ENCODE data around the gene ENG.

Gene ENG

DNA sequence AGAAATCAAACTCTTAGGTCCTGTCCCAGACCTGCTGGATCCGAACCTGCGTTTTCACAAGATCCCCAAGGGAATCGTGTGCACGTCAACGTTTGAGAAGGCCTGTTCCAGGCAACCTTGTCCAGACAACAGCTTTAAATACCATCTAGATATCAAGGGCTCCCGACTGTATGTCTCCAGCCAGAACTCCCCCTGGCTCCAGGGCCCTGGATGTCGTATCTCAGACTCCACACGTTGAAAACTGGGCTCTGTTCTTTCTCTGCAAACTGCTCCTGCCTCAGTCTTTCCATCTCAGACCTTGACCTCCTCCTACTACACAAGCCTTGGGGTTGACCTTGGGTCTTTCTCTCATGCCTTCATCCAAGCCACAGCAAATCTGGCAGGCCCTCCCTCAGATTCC is 5.8 kb upstream of the ENG start:
- no peaks in the 10 kb centered on the region for H3K9me3 Mint-ChIP-seq
- H3K27ac Mint-ChIP-seq: peak overlapping the region; percentile 94
- H3K27me3 Mint-ChIP-seq: no peaks in the 10 kb centered on the region
- H3K4me1 Mint-ChIP-seq: peaks cover 51% of the 10 kb centered on the region
- H3K4me3 Mint-ChIP-seq: no peak overlapping the region
- no peaks in the 10 kb centered on the region for H3K36me3 Mint-ChIP-seq
- ATAC-seq: no peak

DNA sequence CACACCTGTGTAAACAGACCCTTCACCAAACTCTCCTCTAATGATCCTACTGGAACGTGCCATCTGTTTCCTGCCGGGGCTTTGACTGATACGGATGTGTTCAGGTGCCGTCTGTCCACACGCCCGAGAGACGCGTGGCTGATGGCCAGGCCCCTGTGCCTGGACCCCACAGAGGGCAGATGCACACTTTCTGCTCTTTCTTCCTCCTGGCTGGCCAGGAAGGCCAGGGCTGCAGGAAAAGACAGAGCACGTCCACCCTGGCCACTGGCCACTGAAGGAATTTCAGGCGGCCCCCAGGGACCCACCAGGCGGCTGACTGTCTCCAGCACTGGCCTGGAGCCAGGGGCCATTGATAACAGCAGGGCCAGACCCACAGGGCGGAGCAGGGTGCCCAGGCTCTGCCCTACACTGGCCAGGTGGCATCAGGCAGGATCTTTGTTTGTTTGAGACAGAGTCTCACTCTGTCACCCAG is 3.6 kb upstream of the ENG start:
- Mint-ChIP-seq H3K9me3 (no peaks in the 10 kb centered on the region), H3K4me3 (no peak overlapping the region), H3K27ac (peak overlapping the region; percentile 77), H3K27me3 (no peaks in the 10 kb centered on the region), H3K36me3 (no peaks in the 10 kb centered on the region), H3K4me1 (peaks cover 49% of the 10 kb centered on the region)
- ATAC-seq: no peak

DNA sequence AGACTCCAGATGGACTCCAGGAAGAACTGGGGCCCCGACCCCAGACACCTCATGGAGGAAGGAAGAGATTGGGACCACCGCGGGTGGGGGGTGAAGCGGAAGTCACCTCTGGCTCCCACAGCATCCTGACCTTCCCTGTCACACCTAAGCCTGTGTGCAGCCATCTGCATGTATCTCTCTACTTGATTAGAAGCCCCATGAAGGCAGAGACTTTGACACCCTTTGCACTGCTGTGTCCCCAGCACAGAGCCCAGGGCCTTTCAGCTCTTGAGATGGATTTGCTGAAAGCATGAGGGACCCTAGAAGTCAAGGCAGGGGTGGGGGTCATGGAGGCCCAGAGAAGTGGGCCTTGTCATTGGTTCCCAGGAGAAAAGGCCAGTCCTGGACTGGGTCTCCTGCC is 2.8 kb upstream of the ENG start:
- no peak for ATAC-seq
- no peak overlapping the region for H3K27ac Mint-ChIP-seq
- H3K36me3 Mint-ChIP-seq: no peaks in the 10 kb centered on the region
- H3K27me3 Mint-ChIP-seq: no peaks in the 10 kb centered on the region
- peaks cover 41% of the 10 kb centered on the region for H3K4me1 Mint-ChIP-seq
- H3K4me3 Mint-ChIP-seq: no peak overlapping the region
- no peaks in the 10 kb centered on the region for H3K9me3 Mint-ChIP-seq

GRCh38 chr9:127856729-127857116 is 2.3 kb upstream of the ENG start:
- Mint-ChIP-seq H3K9me3 (no peaks in the 10 kb centered on the region), H3K27ac (no peak overlapping the region), H3K36me3 (no peaks in the 10 kb centered on the region), H3K27me3 (no peaks in the 10 kb centered on the region), H3K4me3 (no peak overlapping the region), H3K4me1 (peaks cover 36% of the 10 kb centered on the region)
- ATAC-seq: no peak

- no peak for ATAC-seq
- Mint-ChIP-seq H3K4me1 (peaks cover 31% of the 10 kb centered on the region), H3K27me3 (no peaks in the 10 kb centered on the region), H3K9me3 (no peaks in the 10 kb centered on the region), H3K27ac (peak overlapping the region; percentile 86), H3K36me3 (no peaks in the 10 kb centered on the region), H3K4me3 (no peak overlapping the region)
Observed at GRCh38 chr9:127856094-127856728, 1.8 kb upstream of the ENG start.

DNA sequence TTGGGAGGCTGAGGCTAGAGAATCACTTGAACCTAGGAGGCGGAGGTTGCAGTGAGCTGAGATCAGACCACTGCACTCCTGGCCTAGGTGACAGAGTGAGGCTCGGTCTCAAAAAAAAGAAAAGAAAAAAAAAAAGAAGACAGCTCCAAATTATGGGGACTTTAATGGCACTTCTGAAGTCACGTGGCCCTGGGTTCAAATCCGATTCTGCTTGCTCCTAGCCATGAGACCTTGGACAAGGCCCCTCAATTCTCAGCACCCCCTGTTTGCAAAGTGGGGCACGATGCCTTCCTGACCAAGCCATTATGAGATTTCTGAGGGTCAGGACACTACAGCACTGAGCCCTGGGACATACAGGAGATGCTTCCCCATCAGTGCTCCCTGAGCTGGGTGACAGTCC is 1.1 kb upstream of the ENG start:
- Mint-ChIP-seq H3K27ac (peak overlapping the region; percentile 86), H3K4me3 (no peak overlapping the region), H3K27me3 (no peaks in the 10 kb centered on the region), H3K36me3 (peaks cover 2% of the 10 kb centered on the region), H3K4me1 (peaks cover 24% of the 10 kb centered on the region), H3K9me3 (no peaks in the 10 kb centered on the region)
- no peak for ATAC-seq

DNA sequence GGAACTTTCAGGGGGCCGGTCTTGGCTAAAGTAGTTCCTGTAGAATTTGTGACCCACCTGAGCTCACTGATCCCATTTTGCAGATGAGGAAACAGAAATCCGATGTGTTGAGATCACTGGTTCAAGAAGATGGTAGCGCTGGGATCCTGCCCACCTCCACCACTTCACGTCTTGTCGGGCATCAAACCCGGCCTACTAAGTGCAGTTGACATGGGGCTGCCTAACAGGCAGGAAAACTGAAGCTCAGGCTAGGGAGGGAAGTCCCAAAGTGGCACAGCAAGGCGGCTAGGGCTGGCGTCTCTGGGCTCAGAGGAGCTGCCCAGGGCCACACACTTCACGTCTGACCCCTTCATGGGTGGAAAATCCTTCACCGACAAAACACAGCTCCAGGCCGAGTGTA is 502 bp upstream of the ENG start:
- Mint-ChIP-seq H3K27ac (peak overlapping the region; percentile 86), H3K4me1 (peaks cover 21% of the 10 kb centered on the region), H3K4me3 (no peak overlapping the region), H3K27me3 (no peaks in the 10 kb centered on the region), H3K9me3 (no peaks in the 10 kb centered on the region), H3K36me3 (peaks cover 6% of the 10 kb centered on the region)
- ATAC-seq: no peak

- no peaks in the 10 kb centered on the region for H3K27me3 Mint-ChIP-seq
- H3K27ac Mint-ChIP-seq: peak overlapping the region; percentile 86
- peaks cover 18% of the 10 kb centered on the region for H3K36me3 Mint-ChIP-seq
- peaks cover 10% of the 10 kb centered on the region for H3K9me3 Mint-ChIP-seq
- H3K4me3 Mint-ChIP-seq: peak overlapping the region; percentile 78
- peak; percentile 21 for ATAC-seq
- peaks cover 21% of the 10 kb centered on the region for H3K4me1 Mint-ChIP-seq
Observed at GRCh38 chr9:127853312-127854183, 910 bp downstream of the ENG start.

DNA sequence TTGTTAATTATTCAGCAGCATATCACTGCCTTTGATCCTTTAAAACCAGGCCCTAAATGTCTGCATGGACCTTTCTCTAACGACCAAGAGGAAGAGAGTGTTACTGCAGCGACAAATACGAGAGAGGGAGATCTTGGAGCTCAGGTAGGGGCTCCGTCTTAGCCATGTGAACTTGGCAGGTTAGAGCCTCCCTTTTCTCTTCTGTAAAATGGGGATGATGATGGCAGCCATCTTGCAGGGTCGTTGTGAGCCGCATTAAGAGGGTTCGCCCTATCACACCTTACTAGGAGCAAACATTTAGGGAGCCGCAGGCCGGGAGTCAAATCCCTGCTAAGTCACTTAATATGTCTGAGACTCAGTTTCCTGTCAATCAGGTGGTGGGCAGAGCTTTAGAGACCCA is 1.6 kb downstream of the ENG start:
- ATAC-seq: no peak
- H3K4me1 Mint-ChIP-seq: peaks cover 16% of the 10 kb centered on the region
- H3K9me3 Mint-ChIP-seq: peaks cover 10% of the 10 kb centered on the region
- no peak overlapping the region for H3K4me3 Mint-ChIP-seq
- H3K27me3 Mint-ChIP-seq: no peaks in the 10 kb centered on the region
- H3K36me3 Mint-ChIP-seq: peaks cover 20% of the 10 kb centered on the region
- no peak overlapping the region for H3K27ac Mint-ChIP-seq

DNA sequence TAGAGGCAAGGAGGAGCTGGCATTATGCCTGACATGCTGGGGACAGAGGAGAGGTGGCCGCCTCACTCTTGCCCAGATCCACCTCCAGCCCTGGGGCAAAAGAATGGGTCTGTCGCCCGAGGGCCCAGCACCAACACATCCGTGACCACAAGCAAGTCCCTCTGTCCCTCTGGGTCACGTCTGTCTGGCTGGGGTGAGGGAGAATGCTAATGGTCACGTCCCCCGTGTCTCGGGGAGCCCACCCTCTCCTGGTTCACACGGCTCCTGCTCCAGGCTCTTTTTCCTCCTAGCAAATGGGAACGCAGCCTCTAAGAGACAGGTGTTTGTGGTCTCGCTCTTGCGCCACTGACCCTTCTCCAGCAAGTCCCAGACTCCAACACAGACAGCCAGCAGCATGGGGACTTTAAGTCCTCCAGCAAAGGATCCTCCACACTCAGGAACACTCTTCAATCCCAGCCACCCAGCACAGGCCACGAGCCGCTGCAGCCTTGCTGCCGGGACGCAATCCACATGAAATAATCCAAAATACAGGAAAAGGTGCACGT is 4.1 kb downstream of the ENG start:
- ATAC-seq: no peak
- H3K27ac Mint-ChIP-seq: no peak overlapping the region
- peaks cover 10% of the 10 kb centered on the region for H3K9me3 Mint-ChIP-seq

GRCh38 chr9:127848756-127849504 is 5.5 kb downstream of the ENG start:
- Mint-ChIP-seq H3K4me1 (peaks cover 4% of the 10 kb centered on the region), H3K9me3 (peaks cover 10% of the 10 kb centered on the region), H3K27ac (no peak overlapping the region), H3K36me3 (peaks cover 20% of the 10 kb centered on the region), H3K27me3 (no peaks in the 10 kb centered on the region), H3K4me3 (no peak overlapping the region)
- ATAC-seq: no peak

More for the DNA sequence above, 4.1 kb downstream of the ENG start:
- no peak overlapping the region for H3K4me3 Mint-ChIP-seq
- H3K36me3 Mint-ChIP-seq: peaks cover 20% of the 10 kb centered on the region
- H3K4me1 Mint-ChIP-seq: peaks cover 7% of the 10 kb centered on the region
- H3K27me3 Mint-ChIP-seq: no peaks in the 10 kb centered on the region

GRCh38 chr9:127847833-127848755 is 6.4 kb downstream of the ENG start:
- no peak for ATAC-seq
- Mint-ChIP-seq H3K27me3 (no peaks in the 10 kb centered on the region), H3K4me3 (no peak overlapping the region), H3K27ac (no peak overlapping the region), H3K36me3 (peaks cover 20% of the 10 kb centered on the region), H3K9me3 (peaks cover 10% of the 10 kb centered on the region), H3K4me1 (no peaks in the 10 kb centered on the region)

DNA sequence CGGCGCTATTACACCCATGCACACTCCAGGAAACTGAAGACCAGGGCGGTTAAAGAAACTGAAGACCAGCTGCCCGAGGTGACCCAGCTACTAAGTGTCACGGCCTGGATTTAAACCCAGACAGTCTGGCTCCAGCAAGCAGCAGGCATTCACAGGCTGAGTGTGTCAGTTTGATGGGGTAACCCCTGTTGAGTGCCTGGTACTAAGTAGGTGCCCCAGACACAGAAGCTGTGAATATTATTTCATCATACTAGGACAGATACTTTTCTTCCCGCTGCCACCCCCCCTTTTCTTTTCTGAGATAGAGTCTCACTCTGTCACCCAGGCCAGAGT is 7.3 kb downstream of the ENG start:
- no peaks in the 10 kb centered on the region for H3K27me3 Mint-ChIP-seq
- no peak overlapping the region for H3K4me3 Mint-ChIP-seq
- H3K9me3 Mint-ChIP-seq: peaks cover 10% of the 10 kb centered on the region
- peaks cover 20% of the 10 kb centered on the region for H3K36me3 Mint-ChIP-seq
- H3K27ac Mint-ChIP-seq: no peak overlapping the region
- no peaks in the 10 kb centered on the region for H3K4me1 Mint-ChIP-seq
- no peak for ATAC-seq

GRCh38 chr9:127846443-127847177 is 7.8 kb downstream of the ENG start:
- no peak overlapping the region for H3K4me3 Mint-ChIP-seq
- peaks cover 10% of the 10 kb centered on the region for H3K9me3 Mint-ChIP-seq
- no peak for ATAC-seq
- H3K27me3 Mint-ChIP-seq: no peaks in the 10 kb centered on the region
- H3K27ac Mint-ChIP-seq: no peak overlapping the region
- H3K4me1 Mint-ChIP-seq: no peaks in the 10 kb centered on the region
- H3K36me3 Mint-ChIP-seq: peaks cover 20% of the 10 kb centered on the region
